Kidney glomerular epithelial cell (primary cell): ENCODE measurements around the gene PXDC1.

Experiments
- DNase-seq: peaks from one replicate; lab custom pipeline; 2025; lab: John Stamatoyannopoulos, UW

The PXDC1 gene

GRCh38 chr6:3751077-3751729 lies at the start of gene PXDC1:
TSS of gene PXDC1 (minus strand) at chr6:3751713. CDS start at chr6:3751531, 182 bp downstream.
- DNase-seq, result no peak

- DNase-seq, result no peak
Observed at GRCh38 chr6:3800850-3801591, 49.5 kb upstream of the PXDC1 start.

- no peak for DNase-seq
Observed at GRCh38 chr6:3799719-3800118, 48.2 kb upstream of the PXDC1 start.

GRCh38 chr6:3798055-3798919 lies 46.8 kb upstream of the PXDC1 start:
- peak; percentile 50 for DNase-seq

GRCh38 chr6:3797231-3798054 lies 45.9 kb upstream of the PXDC1 start:
- peak; percentile 96 for DNase-seq

GRCh38 chr6:3796719-3797041 lies 45.2 kb upstream of the PXDC1 start:
- DNase-seq, result no peak

GRCh38 chr6:3795836-3796718 lies 44.6 kb upstream of the PXDC1 start:
- no peak for DNase-seq

- DNase-seq, result no peak
Observed at GRCh38 chr6:3794092-3794491, 42.6 kb upstream of the PXDC1 start.

GRCh38 chr6:3793545-3793944 lies 42.0 kb upstream of the PXDC1 start:
- DNase-seq, result peak; percentile 20

- no peak for DNase-seq
Observed at GRCh38 chr6:3791526-3792203, 40.2 kb upstream of the PXDC1 start.

GRCh38 chr6:3789896-3790558 lies 38.5 kb upstream of the PXDC1 start:
- no peak for DNase-seq

- DNase-seq, result peak; percentile 16
Observed at GRCh38 chr6:3789018-3789895, 37.7 kb upstream of the PXDC1 start.

GRCh38 chr6:3788408-3789017 lies 37.0 kb upstream of the PXDC1 start:
- DNase-seq, result no peak

- no peak for DNase-seq
Observed at GRCh38 chr6:3786141-3786540, 34.6 kb upstream of the PXDC1 start.

GRCh38 chr6:3785745-3786098 lies 34.2 kb upstream of the PXDC1 start:
- no peak for DNase-seq

- DNase-seq, result no peak
Observed at GRCh38 chr6:3784885-3785744, 33.6 kb upstream of the PXDC1 start.

- no peak for DNase-seq
Observed at GRCh38 chr6:3784423-3784822, 32.9 kb upstream of the PXDC1 start.
